Mucosa of rectum (tissue), 2 donors: ENCODE data around the gene SPRY4.
"Not testable (repeated sequence)": the region's sequence is repeated elsewhere in the genome, so short reads cannot be mapped to it uniquely, and the experiment has no call there.

Experiments used
- H3K27ac ChIP-seq, 2 donors: one replicate each; pipeline ENCODE4 v1.7.0; 2013; ENCODE audit warnings: inconsistent platforms in 2 of 2, low read depth in 2 of 2, low read length in 2 of 2
- H3K27me3 ChIP-seq, 2 donors: one replicate each; pipeline ENCODE4 v1.7.0; 2013; ENCODE audit warnings: low read length in 2 of 2; ENCODE audit not compliant: control insufficient read depth in 2 of 2, insufficient read depth in 2 of 2
- H3K36me3 ChIP-seq, 2 donors: one replicate each; pipeline ENCODE4 v1.7.0; 2013; ENCODE audit warnings: low read length in 2 of 2; ENCODE audit not compliant: control insufficient read depth in 2 of 2, insufficient read depth in 2 of 2
- H3K4me1 ChIP-seq, 2 donors: one replicate each; pipeline ENCODE4 v1.7.0; 2013; ENCODE audit warnings: low read length in 2 of 2, mild to moderate bottlenecking in 1 of 2; ENCODE audit not compliant: control insufficient read depth in 2 of 2, insufficient read depth in 2 of 2
- H3K4me3 ChIP-seq, 2 donors: one replicate each; pipeline ENCODE4 v1.7.0; 2013; ENCODE audit warnings: low read length in 2 of 2
- H3K9ac ChIP-seq, 2 donors: one replicate each; pipeline ENCODE4 v1.7.0; 2013; ENCODE audit warnings: low read length in 2 of 2, low read depth in 1 of 2, mild to moderate bottlenecking in 1 of 2
- H3K9me3 ChIP-seq, 2 donors: one replicate each; pipeline ENCODE4 v1.7.0; 2013; ENCODE audit warnings: low read length in 2 of 2; ENCODE audit not compliant: control insufficient read depth in 2 of 2
- donor health status: healthy.
- donor health status: Normal muscosa, but diverticular disease.

The SPRY4 gene

GRCh38 chr5:142275496-142275895 lies 49.3 kb downstream of the SPRY4 start:
- no peak overlapping the region for H3K4me3 ChIP-seq
- H3K4me1 ChIP-seq = peaks cover 0 to 5% of the 10 kb centered on the region in 2 donors
- H3K9ac ChIP-seq = no peak overlapping the region
- H3K27ac ChIP-seq = no peak overlapping the region
- no peaks in the 10 kb centered on the region for H3K36me3 ChIP-seq
- no peaks in the 10 kb centered on the region for H3K27me3 ChIP-seq
- H3K9me3 ChIP-seq = no peaks in the 10 kb centered on the region

- H3K27ac ChIP-seq, H3K36me3 ChIP-seq, H3K4me3 ChIP-seq, H3K9ac ChIP-seq, H3K27me3 ChIP-seq, H3K4me1 ChIP-seq, H3K9me3 ChIP-seq: not testable (repeated sequence)
These were observed 52.2 kb downstream of the SPRY4 start for GRCh38 chr5:142272596-142272995.

DNA sequence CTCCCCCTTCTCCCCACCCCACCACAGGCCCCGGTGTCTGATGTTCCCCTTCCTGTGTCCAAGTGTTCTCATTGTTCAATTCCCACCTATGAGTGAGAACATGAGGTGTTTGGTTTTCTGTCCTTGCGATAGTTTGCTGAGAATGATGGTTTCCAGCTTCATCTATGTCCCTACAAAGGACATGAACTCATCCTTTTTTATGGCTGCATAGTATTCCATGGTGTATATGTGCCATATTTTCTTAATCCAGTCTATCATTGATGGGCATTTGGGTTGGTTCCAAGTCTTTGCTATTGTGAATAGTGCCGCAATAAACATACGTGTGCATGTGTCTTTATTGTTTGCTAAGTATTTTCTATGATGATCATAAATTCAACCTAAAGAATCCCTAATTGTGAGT lies 60.7 kb downstream of the SPRY4 start:
- not testable (repeated sequence) for H3K36me3 ChIP-seq, H3K27me3 ChIP-seq, H3K9ac ChIP-seq, H3K9me3 ChIP-seq, H3K27ac ChIP-seq, H3K4me3 ChIP-seq, H3K4me1 ChIP-seq

DNA sequence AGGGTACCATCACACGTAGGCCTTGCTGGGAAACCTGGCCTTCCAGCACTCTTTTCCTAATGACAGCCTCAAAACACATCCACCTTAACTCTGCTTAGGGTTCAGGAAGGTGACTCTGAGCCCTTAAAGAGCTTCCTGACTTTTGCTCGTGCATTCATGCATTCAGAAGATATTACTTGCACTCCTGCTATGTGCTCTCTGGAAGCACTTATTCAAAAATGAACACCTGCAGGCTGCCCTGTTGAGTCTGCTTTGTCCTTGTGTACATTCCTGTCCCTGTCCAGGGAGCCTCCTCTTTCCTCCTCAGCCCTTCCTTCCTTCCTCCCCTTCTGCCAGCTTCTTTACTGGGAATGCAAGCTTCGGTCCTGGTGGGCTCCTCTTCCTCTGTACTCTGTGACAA lies 61.5 kb downstream of the SPRY4 start:
- no peaks in the 10 kb centered on the region for H3K36me3 ChIP-seq
- no peak overlapping the region for H3K27ac ChIP-seq
- no peak overlapping the region for H3K4me3 ChIP-seq
- no peaks in the 10 kb centered on the region for H3K4me1 ChIP-seq
- no peaks in the 10 kb centered on the region for H3K27me3 ChIP-seq
- H3K9me3 ChIP-seq = no peaks in the 10 kb centered on the region
- H3K9ac ChIP-seq = no peak overlapping the region

- Histone ChIP-seq H3K9me3 (no peaks in the 10 kb centered on the region), H3K36me3 (no peaks in the 10 kb centered on the region), H3K27ac (no peak overlapping the region), H3K9ac (no peak overlapping the region), H3K4me3 (no peak overlapping the region), H3K4me1 (no peaks in the 10 kb centered on the region), H3K27me3 (no peaks in the 10 kb centered on the region)
These were observed 62.1 kb downstream of the SPRY4 start for GRCh38 chr5:142262683-142263082.
